CD4-positive, alpha-beta T cell treated with Interleukin-10 for 1 hour (primary cell): ENCODE data around the gene MEF2A.
"Not testable (repeated sequence)": the region's sequence is repeated elsewhere in the genome, so short reads cannot be mapped to it uniquely, and the experiment has no call there.

ENCODE experiments used
- DNase-seq: peaks from one replicate; pipeline ENCODE4 v3.0.0-alpha.2; 2020

The MEF2A gene

DNA sequence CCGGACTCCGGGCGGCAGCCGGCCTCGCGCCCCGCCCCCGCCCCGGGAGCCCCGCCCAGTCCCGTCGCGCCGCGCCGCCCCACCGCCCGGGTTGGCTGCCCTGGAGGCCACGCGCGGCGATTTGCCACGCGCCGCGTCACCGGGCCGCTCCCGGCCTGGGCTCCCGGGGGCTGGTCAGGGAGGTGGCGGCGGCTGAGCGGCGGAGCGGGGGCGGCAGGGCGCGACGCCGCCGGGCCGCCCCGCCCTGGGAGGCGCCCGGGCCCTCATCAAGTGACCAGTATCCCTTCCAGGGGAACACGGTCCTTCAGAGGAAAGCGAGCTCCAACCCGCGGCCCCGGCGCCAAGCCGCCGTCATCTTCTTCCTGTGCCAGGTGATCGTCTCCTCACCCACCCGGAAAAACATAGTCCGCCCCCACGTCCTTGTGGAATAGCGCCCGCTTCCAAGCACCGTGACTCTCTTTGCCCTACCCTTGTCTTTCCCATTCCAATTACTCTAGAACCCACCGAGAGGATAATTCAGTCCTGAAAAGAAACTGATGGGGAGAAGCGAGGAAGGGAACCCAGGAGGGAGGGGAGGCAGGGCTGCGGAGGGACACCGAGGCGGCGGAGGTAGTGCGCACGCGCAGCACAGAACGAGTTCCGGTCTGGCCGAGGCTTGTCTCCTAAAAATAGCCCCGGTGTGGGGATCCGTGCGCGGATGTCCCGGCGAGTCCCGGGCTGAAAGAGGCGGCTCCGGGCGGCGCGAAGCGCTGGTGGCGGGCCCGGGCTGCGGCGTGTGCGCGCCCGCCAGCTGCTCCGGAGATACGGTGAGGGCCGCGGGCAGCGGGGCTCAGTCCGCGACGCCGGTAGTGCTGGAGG is at the start of gene MEF2A:
MEF2A (plus strand) TSS at position 686 of the 858 bp plus-strand sequence. CDS start 67,136 bp downstream, outside the sequence.
- peak; percentile 93 for DNase-seq

DNA sequence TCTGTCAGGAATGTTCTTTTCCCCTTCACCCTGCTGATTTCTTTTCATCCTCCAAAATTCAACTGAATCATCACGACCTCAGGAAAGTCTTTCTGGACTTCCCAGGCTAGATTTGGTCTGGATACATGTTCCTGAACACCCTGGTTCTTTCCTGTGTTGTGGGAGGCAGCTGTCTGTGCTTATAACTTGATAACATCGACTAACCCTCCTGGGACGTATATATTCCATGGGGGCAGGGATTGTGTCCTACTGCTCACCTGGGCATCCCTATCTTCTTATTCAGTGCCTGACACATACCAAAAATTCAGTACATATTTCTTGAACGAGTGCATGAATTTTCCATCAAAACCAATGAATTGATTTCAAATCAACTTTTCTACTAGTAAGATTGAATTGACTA is 47.6 kb upstream of the MEF2A start:
- no peak for DNase-seq

DNA sequence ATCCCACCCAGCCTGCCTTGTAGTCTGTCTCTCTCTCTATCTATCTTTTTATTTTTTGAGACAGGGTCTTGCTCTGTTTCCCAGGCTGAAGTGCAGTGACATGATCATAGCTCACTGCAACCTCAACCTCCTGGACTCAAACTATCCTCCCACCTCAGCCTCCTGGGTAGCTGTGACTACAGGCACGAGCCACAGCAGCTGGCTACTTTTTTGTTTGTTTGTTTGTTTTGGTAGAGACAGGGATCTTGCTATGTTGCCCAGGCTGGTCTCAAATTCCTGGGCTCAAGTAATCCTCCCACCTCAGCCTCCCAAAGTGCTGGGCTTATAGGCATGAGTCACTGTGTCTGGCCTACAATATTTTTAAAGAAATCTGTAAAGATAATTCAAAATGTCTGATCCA is 46.4 kb upstream of the MEF2A start:
- DNase-seq = not testable (repeated sequence)

DNA sequence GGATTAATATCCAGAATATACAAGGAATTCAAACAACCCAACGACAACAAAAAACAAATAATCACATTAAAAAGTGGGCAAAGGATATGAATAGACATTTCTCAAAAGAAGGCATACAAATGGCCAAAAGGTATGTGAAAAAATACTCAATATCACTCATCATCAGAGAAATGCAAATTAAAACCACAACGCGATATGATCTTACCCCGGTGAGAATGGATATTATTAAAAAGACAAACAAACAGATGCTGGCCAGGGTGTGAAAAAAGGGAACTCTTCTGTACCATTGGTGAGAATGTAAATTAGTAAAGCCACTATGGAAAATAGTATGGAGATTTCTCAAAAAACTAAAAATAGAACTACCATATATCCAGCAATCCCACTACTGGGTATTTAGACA is 43.5 kb upstream of the MEF2A start:
- no peak for DNase-seq

DNA sequence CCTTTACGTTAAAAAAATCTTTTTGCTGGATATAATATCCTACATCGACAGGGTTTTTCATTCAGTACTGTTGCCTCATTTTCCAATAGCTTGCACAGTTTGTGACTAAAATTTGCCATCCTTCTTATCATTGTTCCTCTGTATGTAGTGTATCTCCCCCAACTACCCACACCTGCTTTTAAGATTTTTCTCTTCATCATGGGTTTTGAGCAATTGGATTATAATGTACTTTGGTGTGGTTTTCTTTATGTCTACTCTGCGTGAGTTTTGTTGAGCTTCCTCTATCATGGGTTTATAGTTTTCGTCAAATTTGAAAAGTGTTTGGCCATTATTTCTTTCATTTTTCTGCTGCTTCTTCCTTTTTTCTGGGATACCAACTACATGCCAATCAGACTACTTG is 39.6 kb upstream of the MEF2A start:
- no peak for DNase-seq

DNA sequence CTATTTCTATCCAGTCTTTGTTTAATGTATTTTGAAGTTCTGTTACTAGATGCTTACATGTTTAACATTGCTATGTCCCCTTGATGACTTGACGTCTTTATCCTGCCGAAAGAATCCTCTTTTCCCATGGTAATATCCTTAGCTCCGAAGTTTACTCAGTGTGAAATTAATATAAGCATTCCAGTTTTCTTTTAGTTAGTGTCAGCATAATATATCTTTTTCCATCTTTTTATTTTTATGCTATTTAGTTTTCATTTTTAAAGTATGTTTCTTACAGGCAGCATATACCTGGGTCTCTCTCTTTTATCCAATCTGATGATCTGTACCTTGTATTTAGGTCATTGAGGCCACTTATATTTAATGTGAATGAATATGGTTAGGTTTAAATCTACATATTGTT is 39.1 kb upstream of the MEF2A start:
- DNase-seq = no peak

DNA sequence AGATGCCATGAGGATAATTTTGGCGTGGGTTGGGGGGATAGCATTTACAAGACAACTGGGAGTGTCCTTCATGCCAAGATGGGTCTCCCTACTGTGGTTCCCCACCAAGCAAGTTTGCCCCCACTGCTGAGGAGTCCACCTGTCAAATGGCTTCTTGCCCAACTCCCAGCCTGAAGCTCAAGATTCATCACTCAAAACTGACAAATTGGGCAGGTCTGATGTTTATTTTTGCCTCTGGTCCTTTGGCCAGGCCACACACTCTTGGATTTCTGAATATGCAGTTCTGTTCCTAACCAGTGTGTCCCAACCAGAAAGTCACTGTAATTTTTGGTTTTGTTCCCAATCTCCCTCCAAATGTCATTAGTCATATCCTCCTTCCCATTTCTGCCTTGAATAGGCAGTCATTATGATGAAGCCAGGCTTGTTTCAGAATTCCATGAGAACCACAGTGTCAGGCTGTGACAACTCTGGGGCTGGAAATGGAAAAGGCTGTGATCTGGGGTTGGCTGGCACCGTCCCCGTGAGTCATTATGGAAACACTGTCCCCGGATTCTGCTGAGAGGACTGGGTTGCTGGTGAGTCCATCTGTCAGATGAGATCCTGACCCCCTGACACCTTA is 29.3 kb upstream of the MEF2A start:
- no peak for DNase-seq

DNA sequence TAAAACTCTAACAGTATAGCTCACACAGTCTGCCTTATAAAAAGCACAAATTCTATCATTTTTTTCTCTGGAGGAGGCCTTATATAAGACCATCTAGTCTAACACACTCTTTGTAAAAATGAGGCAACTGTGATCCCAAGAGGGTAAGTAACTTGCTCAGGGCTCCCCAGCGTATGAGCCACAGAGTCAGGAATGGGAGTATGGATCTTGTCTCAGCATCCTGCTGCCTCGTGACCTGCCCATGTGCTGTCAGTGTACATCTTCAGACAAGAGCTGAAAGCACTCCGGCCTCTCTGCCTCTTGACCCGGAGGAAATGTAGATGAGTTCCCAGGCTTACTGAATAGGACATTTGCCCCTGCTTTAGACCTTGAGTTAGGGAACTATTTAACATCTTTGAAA is 28.4 kb upstream of the MEF2A start:
- no peak for DNase-seq

DNA sequence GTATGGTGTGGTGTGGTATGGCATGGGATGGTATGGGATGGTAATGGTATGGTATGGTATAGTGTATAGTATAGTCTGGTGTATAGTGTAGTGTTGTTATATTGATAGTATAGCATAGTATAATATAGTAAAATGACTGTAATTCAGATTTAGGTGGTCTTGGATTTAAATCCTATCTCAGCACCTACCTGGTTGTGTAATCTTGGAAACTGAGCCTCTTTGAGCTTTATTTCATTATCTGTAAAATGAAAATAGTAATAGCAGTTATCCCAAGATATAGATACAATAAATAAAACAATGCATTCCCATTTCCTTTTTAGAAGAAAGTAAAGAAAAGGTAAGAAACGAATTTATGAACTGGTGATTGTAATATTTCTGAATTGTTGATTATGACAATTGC is 27.5 kb upstream of the MEF2A start:
- no peak for DNase-seq

DNA sequence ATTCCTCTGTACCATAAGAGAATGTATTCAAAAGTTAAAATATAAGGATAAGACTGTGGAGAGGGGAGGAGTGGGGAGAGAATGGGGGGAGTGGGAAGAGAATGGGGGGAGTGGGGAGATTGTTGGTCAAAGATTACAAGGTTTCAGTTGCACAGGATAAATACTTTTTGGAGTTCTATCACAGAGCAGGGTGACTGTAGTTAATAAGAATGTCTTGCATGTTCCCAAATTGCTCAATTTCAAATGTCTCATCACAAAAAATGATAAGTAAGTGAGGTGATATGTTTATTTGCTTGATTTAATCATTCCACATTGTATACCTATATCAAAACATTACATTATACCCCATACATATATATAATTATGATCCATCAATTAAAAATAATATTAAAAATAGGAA is 23.0 kb upstream of the MEF2A start:
- no peak for DNase-seq

DNA sequence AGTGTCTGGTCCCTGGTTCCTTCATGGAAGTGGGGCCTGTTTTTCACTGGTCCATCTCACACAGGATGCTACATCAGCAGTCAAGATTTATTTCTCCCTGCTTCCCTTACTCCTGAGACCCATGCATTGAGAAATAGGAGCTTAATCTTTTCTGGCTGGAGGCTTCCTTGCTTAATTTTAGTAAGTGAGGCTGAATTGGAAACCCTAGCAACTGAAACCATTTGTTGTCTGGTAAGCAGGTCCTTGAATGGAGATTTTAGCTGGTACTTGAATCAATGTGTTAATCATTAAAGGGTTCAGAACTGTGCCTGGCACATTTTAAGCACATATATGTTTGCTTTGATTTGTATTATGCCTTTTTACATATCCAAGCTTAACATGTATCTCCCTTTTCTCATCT is 20.2 kb upstream of the MEF2A start:
- no peak for DNase-seq

DNA sequence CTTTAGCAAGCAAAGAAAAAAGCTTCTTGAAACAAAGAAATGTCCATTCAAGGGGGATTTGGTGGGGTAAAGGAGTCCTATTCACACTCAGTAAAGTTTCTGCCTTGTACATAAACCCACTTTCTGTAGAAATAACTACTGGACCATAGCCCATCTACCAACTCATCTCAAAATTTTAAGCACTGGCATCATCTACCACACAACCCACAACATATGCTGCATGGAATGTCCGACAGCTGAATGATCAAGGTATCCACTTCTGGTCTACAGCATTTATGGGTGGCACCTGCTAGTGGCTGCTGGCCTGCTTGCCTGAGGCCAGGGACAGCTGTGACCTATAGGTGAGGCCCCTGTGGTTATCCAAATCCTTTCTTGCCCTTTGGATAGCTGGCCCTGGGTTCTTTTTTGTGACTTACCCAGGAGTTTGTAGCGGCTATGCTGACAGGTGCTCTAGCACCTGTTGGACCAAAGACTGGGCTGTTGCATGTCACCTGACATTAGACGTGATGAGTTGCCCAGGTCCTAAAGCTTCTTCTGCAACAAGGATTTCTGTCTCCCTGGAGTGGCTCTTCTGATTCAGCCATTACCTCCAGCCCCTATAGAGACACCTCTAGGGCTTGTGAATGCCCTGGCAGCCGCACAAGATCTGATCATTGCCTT is 19.2 kb upstream of the MEF2A start:
- DNase-seq = no peak

DNA sequence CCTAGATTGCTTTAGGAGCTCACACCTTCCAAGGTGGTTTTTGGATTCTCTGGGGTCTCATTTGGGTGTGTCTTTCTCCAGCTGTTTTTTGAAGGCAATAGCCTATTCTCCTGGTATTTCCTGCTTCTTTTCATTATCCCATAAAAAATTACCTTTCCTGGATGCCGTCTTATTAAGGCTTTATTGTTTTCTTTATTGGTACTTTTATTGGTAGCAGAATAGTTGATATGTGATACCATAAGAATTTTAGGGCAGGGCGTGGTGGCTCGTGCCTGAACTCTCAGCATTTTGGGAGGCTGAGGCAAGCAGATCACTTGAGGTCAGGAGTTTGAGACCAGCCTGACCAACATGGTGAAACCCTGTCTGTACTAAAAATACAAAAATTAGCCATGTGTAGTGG is 18.3 kb upstream of the MEF2A start:
- DNase-seq = no peak

DNA sequence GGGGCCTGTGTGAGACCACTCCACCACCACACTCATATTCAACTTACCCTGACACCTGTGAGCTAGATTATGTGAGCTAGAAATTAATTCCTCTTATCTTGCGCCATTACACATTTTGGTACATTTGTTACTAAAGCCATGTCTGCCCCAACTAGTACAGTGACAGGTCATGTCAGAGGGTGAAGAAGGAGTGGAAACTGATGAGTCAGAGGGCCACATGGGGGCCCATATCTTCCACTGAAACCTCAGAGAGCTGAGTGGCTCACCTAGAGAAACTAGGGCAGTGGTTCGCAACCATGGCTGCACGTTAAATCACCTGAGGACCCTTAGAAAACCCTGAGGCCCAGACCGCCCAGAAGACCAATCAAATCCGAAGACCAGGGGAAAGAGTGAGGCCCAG is 15.7 kb upstream of the MEF2A start:
- DNase-seq = no peak

DNA sequence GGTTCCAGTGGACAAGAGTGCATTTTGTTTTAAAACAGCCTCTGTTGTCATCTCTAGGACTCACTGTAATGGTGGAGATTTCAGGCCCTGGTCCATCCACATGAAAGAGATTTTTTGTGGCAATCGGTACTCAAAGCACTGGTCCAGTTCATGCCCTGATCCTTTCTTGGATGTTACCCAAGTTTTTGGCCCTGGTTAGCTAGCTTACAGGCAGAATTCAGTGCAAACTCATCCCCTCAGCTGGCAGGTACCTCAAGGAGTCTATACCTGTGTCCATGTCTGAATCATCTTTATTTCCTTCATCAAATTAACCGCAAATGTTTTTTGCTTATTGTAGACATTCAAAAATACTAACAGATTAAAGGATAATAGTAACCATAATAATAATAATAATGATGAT is 13.7 kb upstream of the MEF2A start:
- no peak for DNase-seq

DNA sequence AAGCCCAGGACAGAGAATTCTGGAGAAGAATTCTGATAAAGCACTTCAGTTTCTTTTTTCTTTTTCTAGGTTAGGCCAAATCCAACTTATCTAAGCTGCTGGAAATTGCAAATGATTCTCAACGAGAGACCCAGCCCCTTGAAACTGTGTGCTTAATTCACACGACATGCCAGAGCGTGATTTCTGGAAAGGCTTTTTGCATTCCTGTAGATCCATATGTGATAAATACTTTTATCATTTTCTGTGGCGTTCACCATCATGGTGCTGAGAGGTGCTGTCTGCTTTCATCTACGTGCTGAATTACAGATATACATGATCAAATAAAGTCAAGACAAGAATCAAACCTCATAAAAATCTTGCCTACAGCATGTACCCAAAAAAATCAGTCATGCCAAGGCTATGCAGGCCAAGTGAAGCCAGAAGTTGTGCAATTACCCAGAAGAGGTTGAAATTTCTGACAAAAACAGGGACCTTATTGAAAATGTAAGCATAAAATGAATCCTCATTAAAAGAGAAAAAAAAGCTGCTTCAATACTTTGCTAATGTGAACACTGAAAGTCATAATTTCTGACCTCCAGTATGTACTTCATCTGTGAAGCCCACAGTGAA is 10.8 kb upstream of the MEF2A start:
- DNase-seq = no peak

DNA sequence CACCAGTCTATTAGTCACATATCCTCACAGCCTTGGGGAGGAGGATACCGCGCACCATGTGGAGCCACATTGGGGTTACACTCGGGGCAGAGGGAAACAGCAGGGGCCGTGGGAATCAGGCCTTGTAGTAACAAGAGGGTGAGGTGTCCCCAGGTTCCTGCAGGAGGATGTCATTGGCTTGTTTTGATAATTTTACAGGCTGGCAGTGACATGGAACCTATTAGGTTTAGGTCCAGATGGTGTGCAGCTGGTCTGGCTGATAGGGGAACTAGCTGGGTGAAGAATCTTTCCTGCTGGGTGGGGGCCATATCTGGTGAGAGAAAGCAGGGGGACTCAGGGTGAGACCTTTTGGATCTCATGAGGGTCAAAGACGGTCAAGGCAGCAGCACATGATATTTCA is 9.8 kb upstream of the MEF2A start:
- no peak for DNase-seq

DNA sequence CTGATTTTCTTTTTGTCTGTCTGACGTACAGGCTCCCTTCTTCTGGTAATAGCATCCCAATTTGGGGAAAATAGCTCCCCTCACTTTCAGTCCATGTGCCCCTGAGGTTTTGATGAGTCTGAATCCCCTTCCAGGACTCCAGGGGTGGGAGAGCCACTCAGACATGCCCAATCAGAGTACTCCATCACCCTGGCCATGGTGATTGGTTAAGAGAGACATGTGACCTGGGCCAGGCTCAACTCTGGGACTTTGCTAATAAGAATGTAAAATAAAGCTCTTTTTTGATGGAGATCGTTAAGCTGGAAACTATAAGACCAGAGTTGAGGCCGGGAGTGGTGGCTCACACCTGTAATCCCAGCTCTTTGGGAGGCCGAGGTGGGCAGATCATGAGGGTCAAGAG is 9.2 kb upstream of the MEF2A start:
- DNase-seq = no peak

DNA sequence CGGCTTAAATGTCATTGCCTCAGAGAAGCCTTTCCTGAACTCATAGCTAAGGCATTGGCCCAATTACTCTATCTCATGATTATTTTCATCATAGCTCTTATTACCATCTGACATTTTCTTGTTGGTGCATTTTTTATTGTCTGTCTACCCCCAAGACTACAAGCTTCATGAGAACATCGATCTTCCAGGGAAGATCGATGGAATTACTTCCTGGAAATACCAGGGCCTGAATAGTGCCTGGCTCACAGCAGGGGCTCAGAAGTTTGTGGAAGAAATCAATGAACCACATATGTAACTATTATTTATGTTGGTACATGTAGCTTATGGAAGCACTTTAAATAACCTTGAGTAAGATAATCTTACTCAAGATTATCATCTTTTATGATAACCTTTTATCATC is 7.7 kb upstream of the MEF2A start:
- no peak for DNase-seq

DNA sequence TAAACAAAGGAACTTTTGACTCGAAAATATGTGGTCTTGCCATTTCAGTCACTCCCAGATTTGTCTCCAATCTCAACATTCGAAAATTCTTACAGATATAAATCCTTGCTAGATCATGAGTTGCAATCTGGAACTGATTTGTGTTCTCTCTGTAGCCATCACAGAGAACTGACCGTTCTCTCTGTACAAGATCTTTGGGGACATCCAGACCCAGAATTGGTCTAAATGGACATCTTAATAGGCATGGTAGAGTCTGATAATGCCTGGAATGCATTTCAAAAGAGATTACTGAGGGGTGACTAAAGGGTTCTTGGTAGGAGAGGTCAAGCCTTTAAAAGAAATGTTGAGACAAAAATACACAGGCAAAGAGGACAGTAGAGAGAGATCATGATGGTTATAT is 7.2 kb upstream of the MEF2A start:
- DNase-seq = no peak

DNA sequence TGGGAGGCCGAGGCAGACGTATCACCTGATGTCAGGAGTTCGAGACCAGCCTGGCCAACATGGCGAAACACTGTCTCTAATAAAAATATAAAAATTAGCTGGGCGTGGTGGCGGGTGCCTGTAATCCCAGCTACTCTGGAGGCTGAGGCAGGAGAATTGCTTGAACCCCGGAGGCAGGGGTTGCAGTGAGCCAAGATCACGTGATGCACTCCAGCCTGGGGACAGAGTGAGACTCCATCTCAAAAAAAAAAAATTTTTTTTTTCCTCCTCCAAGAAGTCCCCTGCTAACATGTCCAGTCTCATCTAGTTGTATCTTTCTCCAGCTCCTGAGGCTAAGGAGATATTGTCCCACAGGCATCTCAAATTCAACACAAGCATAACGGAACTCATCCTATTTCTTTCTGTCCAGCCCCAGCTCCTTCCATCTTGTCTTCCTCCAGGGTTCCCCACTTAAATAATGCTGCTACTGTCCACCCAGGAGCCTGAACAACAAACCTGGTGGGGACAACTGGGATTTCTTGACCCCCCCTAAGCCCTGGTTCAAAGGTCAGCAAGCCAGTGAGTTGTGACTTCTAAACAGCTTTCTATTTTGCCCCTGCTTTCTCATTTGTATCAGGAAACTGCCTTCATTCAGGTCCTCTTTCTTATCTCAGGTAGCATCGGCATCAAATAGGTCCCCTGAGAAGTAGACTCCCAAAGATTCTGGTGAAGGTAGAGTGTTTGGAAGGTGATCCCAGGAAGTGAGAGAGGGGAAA is 4.1 kb upstream of the MEF2A start:
- DNase-seq = no peak

DNA sequence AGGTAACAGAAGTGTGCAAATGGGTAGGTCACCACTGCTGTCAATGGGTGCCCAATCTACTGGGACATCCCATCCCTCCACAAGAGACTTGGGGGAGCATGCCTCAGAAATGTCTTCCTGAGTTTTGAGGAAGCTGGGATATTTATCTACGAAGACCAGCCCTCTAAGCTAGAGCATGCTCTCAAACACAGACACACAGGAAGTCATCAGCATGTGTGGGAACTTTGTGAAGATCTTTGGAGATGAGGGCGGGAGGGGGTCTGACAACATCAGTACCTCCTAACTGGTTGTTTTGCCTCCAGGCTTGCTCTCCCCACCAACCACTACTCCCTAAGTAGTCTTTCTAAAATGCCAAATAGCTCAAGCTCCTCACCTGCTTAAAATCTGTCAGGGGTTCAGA is 3.5 kb upstream of the MEF2A start:
- DNase-seq = no peak
